ENCODE results near the gene SLC26A8.
A peak's percentile ranks its signal among the peaks of the same experiment; 100 is the strongest.
"Not testable (repeated sequence)": the region's sequence is repeated elsewhere in the genome, so short reads cannot be mapped to it uniquely, and the experiment has no call there.

SLC26A8 gene

GRCh38 chr6:35984701-35985100 lies 39.7 kb downstream of the SLC26A8 start:
- no peak for TF ChIP-seq CTCF (IDR thresholded peaks at IDR 0.05; ENCODE audit: unreplicated experiment in 3 of 3)
- H3K27ac Mint-ChIP-seq, result no peak overlapping the region

GRCh38 chr6:35980991-35981645 lies 43.3 kb downstream of the SLC26A8 start:
- H3K4me3 Mint-ChIP-seq, result no peak overlapping the region
- no peak for TF ChIP-seq CTCF (IDR thresholded peaks at IDR 0.05; ENCODE audit: unreplicated experiment in 3 of 3)
- no peaks in the 10 kb centered on the region for H3K9me3 Mint-ChIP-seq
- H3K27me3 Mint-ChIP-seq (ENCODE audit: low read depth), result peaks cover 14% of the 10 kb centered on the region
- no peaks in the 10 kb centered on the region for H3K4me1 Mint-ChIP-seq
- no peak overlapping the region for H3K27ac Mint-ChIP-seq
- H3K36me3 Mint-ChIP-seq (ENCODE audit: low read depth), result no peaks in the 10 kb centered on the region

More at GRCh38 chr6:35984701-35985100, 39.7 kb downstream of the SLC26A8 start:
- no peaks in the 10 kb centered on the region for H3K9me3 Mint-ChIP-seq
- H3K4me1 Mint-ChIP-seq, result no peaks in the 10 kb centered on the region
- H3K36me3 Mint-ChIP-seq (ENCODE audit: low read depth), result no peaks in the 10 kb centered on the region
- peaks cover 14% of the 10 kb centered on the region for H3K27me3 Mint-ChIP-seq (ENCODE audit: low read depth)
- H3K4me3 Mint-ChIP-seq, result no peak overlapping the region

GRCh38 chr6:35980126-35980525 lies 44.3 kb downstream of the SLC26A8 start:
- not testable (repeated sequence) for H3K27ac Mint-ChIP-seq; H3K36me3 Mint-ChIP-seq (ENCODE audit: low read depth); H3K9me3 Mint-ChIP-seq; H3K4me3 Mint-ChIP-seq; H3K4me1 Mint-ChIP-seq
- H3K27me3 Mint-ChIP-seq (ENCODE audit: low read depth), result peaks cover 14% of the 10 kb centered on the region

- H3K4me1 Mint-ChIP-seq, result peaks cover 14% of the 10 kb centered on the region
- H3K9me3 Mint-ChIP-seq, result no peaks in the 10 kb centered on the region
- no peak overlapping the region for H3K27ac Mint-ChIP-seq
- H3K27me3 Mint-ChIP-seq (ENCODE audit: low read depth), result peaks cover 9% of the 10 kb centered on the region
- no peak for TF ChIP-seq CTCF (IDR thresholded peaks at IDR 0.05; ENCODE audit: unreplicated experiment in 3 of 3)
- H3K36me3 Mint-ChIP-seq (ENCODE audit: low read depth), result no peaks in the 10 kb centered on the region
- no peak overlapping the region for H3K4me3 Mint-ChIP-seq
Measured at GRCh38 chr6:35977308-35977707, 47.1 kb downstream of the SLC26A8 start.

GRCh38 chr6:35973670-35974222 lies 50.7 kb downstream of the SLC26A8 start:
- peaks cover 34% of the 10 kb centered on the region for H3K4me1 Mint-ChIP-seq
- no peaks in the 10 kb centered on the region for H3K9me3 Mint-ChIP-seq
- no peak overlapping the region for H3K4me3 Mint-ChIP-seq
- H3K36me3 Mint-ChIP-seq (ENCODE audit: low read depth), result no peaks in the 10 kb centered on the region
- peak overlapping the region in 2 of 3 experiments; percentile 28 to 52 for H3K27ac Mint-ChIP-seq
- TF ChIP-seq CTCF (IDR thresholded peaks at IDR 0.05; ENCODE audit: unreplicated experiment in 3 of 3), result no peak
- H3K27me3 Mint-ChIP-seq (ENCODE audit: low read depth), result no peaks in the 10 kb centered on the region

GRCh38 chr6:35972471-35973367 lies 51.7 kb downstream of the SLC26A8 start:
- no peak overlapping the region for H3K4me3 Mint-ChIP-seq
- H3K9me3 Mint-ChIP-seq, result no peaks in the 10 kb centered on the region
- peak overlapping the region; percentile 28 to 52 (median 43) for H3K27ac Mint-ChIP-seq
- H3K36me3 Mint-ChIP-seq (ENCODE audit: low read depth), result no peaks in the 10 kb centered on the region
- H3K4me1 Mint-ChIP-seq, result peaks cover 34% of the 10 kb centered on the region
- TF ChIP-seq CTCF (IDR thresholded peaks at IDR 0.05; ENCODE audit: unreplicated experiment in 3 of 3), result no peak
- no peaks in the 10 kb centered on the region for H3K27me3 Mint-ChIP-seq (ENCODE audit: low read depth)
